ENCODE measurements around the gene PIGT. TPM values are rescaled to one million over a fixed set of nuclear protein-coding genes. Genes with fewer than 3 reads are reported as not detected.

Gene PIGT
- polyA plus RNA-seq, 1 of the 3 experiments (the other 2 are of a cell fraction): 144 TPM

DNA sequence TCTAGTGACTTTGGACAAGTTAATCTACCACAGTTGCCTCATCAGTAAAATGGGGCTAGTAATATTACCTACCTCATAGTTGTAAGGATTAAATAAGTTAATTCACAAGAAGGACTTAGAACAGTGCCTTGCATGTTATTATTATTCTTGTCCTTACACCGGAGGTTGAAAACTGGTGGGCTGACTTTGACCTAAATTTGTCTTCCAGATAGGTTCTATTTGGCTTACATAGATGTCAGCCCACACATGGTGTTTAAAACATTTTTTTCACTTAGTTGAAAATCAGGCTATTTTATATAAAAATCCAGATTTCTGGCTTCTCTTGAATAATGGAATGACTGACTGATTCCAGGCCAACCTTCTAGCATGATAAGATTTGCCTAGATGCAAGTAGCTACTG, 49.7 kb upstream of the PIGT start:
- H3K27ac ChIP-seq (ENCODE audit: low read depth in 2 of 2, low read length in 1 of 2): no peak overlapping the region
- ChIA-PET CTCF (interaction anchor here (0.9 to 15.6 kb wide), 7 partner anchors 10 to 406 kb away, joined by 3 to 143 read pairs (median 3); no protein-coding TSS in a partner anchor), POLR2A (no interaction called here)

DNA sequence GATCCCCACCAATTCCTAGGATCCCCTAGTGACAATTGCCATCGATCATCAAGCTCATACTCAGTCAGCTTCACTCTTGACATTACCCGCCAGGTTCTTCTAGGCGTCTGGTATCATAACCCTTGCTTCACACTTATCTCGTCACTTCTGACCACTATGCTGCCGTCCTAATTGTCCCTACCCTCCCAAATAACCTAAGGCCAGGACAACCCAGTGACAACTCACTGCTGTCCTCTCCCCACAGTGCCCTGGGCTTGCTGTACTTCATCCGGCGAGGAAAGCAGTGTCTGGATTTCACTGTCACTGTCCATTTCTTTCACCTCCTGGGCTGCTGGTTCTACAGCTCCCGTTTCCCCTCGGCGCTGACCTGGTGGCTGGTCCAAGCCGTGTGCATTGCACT, 49.3 kb upstream of the PIGT start:
- Histone ChIP-seq H2AFZ (ENCODE audit: low read depth) (no peak overlapping the region), H4K20me1 (ENCODE audit: insufficient read depth) (no peaks in the 10 kb centered on the region), H3K9ac (no peak overlapping the region), H3K4me2 (no peak overlapping the region), H3F3A (replicated peaks; ENCODE audit: insufficient read depth) (no peaks in the 10 kb centered on the region), H3K4me3 (ENCODE audit: low read depth in 2 of 2, low read length in 1 of 2) (no peak overlapping the region), H3K27ac (ENCODE audit: low read depth in 2 of 2, low read length in 1 of 2) (no peak overlapping the region), H3K4me1 (ENCODE audit: control insufficient read depth in 1 of 2, insufficient read depth in 2 of 2, low read depth in 1 of 2, low read length in 1 of 2) (peaks cover 0 to 9% of the 10 kb centered on the region in 2 experiments; a peak in 1 of 4 replicates), H3K27me3 (ENCODE audit: insufficient read depth) (no peaks in the 10 kb centered on the region), H3K9me2 (no peaks in the 10 kb centered on the region), H3K36me3 (replicated peaks in 1 of 2; ENCODE audit: control insufficient read depth in 1 of 2, insufficient read depth in 2 of 2, low read length in 1 of 2) (peaks cover 32 to 41% of the 10 kb centered on the region in 2 experiments), H3K9me3 (no peaks in the 10 kb centered on the region), H3K79me2 (ENCODE audit: insufficient read depth) (peaks cover 27% of the 10 kb centered on the region)
- WGBS (ENCODE audit: low lambda C conversion rate): 93% methylated on average over 11 of the region's 11 CpGs
- CTCF ChIA-PET: interaction anchor here (0.9 to 15.6 kb wide), 6 partner anchors 10 to 405 kb away, joined by 3 to 143 read pairs (median 4); no protein-coding TSS in a partner anchor
- no peak for DNase-seq
- POLR2A ChIA-PET: no interaction called here
- no peak for TF ChIP-seq EZH2phosphoT487 (IDR thresholded peaks at IDR 0.05; ENCODE audit: borderline replicate concordance, low read depth)
- no peak for TF ChIP-seq FOSL2 (IDR thresholded peaks at IDR 0.05; ENCODE audit: borderline replicate concordance, low read depth)
- no peak for TF ChIP-seq TCF12 (IDR thresholded peaks at IDR 0.05)
- TF ChIP-seq, protein P1, sequence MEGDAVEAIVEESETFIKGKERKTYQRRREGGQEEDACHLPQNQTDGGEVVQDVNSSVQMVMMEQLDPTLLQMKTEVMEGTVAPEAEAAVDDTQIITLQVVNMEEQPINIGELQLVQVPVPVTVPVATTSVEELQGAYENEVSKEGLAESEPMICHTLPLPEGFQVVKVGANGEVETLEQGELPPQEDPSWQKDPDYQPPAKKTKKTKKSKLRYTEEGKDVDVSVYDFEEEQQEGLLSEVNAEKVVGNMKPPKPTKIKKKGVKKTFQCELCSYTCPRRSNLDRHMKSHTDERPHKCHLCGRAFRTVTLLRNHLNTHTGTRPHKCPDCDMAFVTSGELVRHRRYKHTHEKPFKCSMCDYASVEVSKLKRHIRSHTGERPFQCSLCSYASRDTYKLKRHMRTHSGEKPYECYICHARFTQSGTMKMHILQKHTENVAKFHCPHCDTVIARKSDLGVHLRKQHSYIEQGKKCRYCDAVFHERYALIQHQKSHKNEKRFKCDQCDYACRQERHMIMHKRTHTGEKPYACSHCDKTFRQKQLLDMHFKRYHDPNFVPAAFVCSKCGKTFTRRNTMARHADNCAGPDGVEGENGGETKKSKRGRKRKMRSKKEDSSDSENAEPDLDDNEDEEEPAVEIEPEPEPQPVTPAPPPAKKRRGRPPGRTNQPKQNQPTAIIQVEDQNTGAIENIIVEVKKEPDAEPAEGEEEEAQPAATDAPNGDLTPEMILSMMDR (IDR thresholded peaks at IDR 0.05): no peak
- TF ChIP-seq MXI1 (IDR thresholded peaks at IDR 0.05; ENCODE audit: low read depth, low read length): no peak
- no peak for TF ChIP-seq YY1 (IDR thresholded peaks at IDR 0.05; ENCODE audit: low read depth)
- TF ChIP-seq, protein P2, sequence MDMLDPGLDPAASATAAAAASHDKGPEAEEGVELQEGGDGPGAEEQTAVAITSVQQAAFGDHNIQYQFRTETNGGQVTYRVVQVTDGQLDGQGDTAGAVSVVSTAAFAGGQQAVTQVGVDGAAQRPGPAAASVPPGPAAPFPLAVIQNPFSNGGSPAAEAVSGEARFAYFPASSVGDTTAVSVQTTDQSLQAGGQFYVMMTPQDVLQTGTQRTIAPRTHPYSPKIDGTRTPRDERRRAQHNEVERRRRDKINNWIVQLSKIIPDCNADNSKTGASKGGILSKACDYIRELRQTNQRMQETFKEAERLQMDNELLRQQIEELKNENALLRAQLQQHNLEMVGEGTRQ (IDR thresholded peaks at IDR 0.05; ENCODE audit: borderline replicate concordance, low read depth, low read length): no peak
- TF ChIP-seq REST (IDR thresholded peaks at IDR 0.05; ENCODE audit: low read depth, low read length): no peak
- no peak for TF ChIP-seq FOXM1 (IDR thresholded peaks at IDR 0.05; ENCODE audit: low read depth)
- no peak for TF ChIP-seq CHD2 (IDR thresholded peaks at IDR 0.05; ENCODE audit: low read length, partially characterized antibody)
- no peak for TF ChIP-seq POLR2AphosphoS5 (IDR thresholded peaks at IDR 0.05; ENCODE audit: low read depth, low read length)

More for the DNA sequence above, 49.7 kb upstream of the PIGT start:
- TF ChIP-seq IRF3 (IDR thresholded peaks at IDR 0.05; ENCODE audit: low read depth, low read length) (no peak), TAF1 (IDR thresholded peaks at IDR 0.05; ENCODE audit: borderline replicate concordance, low read depth, low read length) (no peak), CHD2 (IDR thresholded peaks at IDR 0.05; ENCODE audit: low read length, partially characterized antibody) (no peak), FOXJ3 (CRISPR knock-in tag; IDR thresholded peaks at IDR 0.05) (no peak), MXI1 (IDR thresholded peaks at IDR 0.05; ENCODE audit: low read depth, low read length) (no peak), MEF2A (IDR thresholded peaks at IDR 0.05; ENCODE audit: borderline replicate concordance, low read depth) (no peak), TCF12 (IDR thresholded peaks at IDR 0.05) (no peak), RFX5 (IDR thresholded peaks at IDR 0.05; ENCODE audit: low read length) (no peak), TEAD4 (IDR thresholded peaks at IDR 0.05; ENCODE audit: borderline replicate concordance, insufficient read depth) (no peak), PBX3 (IDR thresholded peaks at IDR 0.05) (no peak)
- 94% methylated on average over 1 of the region's 1 CpG for WGBS (ENCODE audit: low lambda C conversion rate)
- no peak overlapping the region for H2AFZ ChIP-seq (ENCODE audit: low read depth)
- H3K9ac ChIP-seq: no peak overlapping the region
- no peaks in the 10 kb centered on the region for H3K9me2 ChIP-seq
- no peak overlapping the region for H3K4me2 ChIP-seq
- no peak overlapping the region for H3K4me3 ChIP-seq (ENCODE audit: low read depth in 2 of 2, low read length in 1 of 2)
- H3K27me3 ChIP-seq (ENCODE audit: insufficient read depth): no peaks in the 10 kb centered on the region
- no peak for DNase-seq
- H3K79me2 ChIP-seq (ENCODE audit: insufficient read depth): peaks cover 27% of the 10 kb centered on the region
- peaks cover 32 to 41% of the 10 kb centered on the region in 2 experiments for H3K36me3 ChIP-seq (replicated peaks in 1 of 2; ENCODE audit: control insufficient read depth in 1 of 2, insufficient read depth in 2 of 2, low read length in 1 of 2)
- H4K20me1 ChIP-seq (ENCODE audit: insufficient read depth): no peaks in the 10 kb centered on the region
- H3F3A ChIP-seq (replicated peaks; ENCODE audit: insufficient read depth): no peaks in the 10 kb centered on the region
- H3K4me1 ChIP-seq (ENCODE audit: control insufficient read depth in 1 of 2, insufficient read depth in 2 of 2, low read depth in 1 of 2, low read length in 1 of 2): peaks cover 0 to 9% of the 10 kb centered on the region in 2 experiments; a peak in 1 of 4 replicates
- no peaks in the 10 kb centered on the region for H3K9me3 ChIP-seq

Measured in SK-N-SH (cell line).